Colonic mucosa (tissue), 4 donors: Measurements from ENCODE around the gene ITCH. TPM values are rescaled to one million over a fixed set of nuclear protein-coding genes. Genes with fewer than 3 reads are reported as not detected.

ENCODE experiments used
- DNase-seq: peaks from one replicate; pipeline ENCODE4 v3.0.0-alpha.2; 2020
- H3K27ac ChIP-seq: fragments of 200-600 bp; one replicate; pipeline ENCODE4 v1.8.0; 2021
- H3K27me3 ChIP-seq: fragments of 200-600 bp; one replicate; pipeline ENCODE4 v1.8.0; 2021
- H3K36me3 ChIP-seq: fragments of 200-600 bp; one replicate; pipeline ENCODE4 v1.8.0; 2021
- H3K4me1 ChIP-seq: fragments of 200-600 bp; one replicate; pipeline ENCODE4 v1.8.0; 2021; ENCODE audit warnings: mild to moderate bottlenecking
- H3K4me3 ChIP-seq: fragments of 200-600 bp; one replicate; pipeline ENCODE4 v1.8.0; 2021
- H3K9ac ChIP-seq, 2 donors: one replicate each; pipeline ENCODE4 v1.7.0; 2013; ENCODE audit warnings: control low read depth in 2 of 2, low read depth in 2 of 2, low read length in 2 of 2
- H3K9me3 ChIP-seq: fragments of 200-600 bp; one replicate; pipeline ENCODE4 v1.8.0; 2021
- intact Hi-C: fragments of 100-400 bp; cut with DNase I; formaldehyde crosslinking; loops from one replicate; pipeline ENCODE4 v1.14.1; 2022
- total RNA-seq, 2 donors: library from RNA; stranded (reverse); fragmentation: NEBNext Ultra II Directional in 1 of 2; extraction: Animal tissue kit (Norgen Biotek cat#: 25700) in 1 of 2; gene quantifications; one replicate each; pipeline ENCODE4 v1.2.1, GENCODE V29; 2021
- TF ChIP-seq, protein P1 (sequence below): fragments of 200-600 bp; IDR thresholded peaks from one replicate; pipeline ENCODE4 v1.8.0; 2022; ENCODE audit warnings: antibody characterized with exemption, mild to moderate bottlenecking
- donor health status: healthy.
- donor health status: DM: no; HTN: no; CAD: no.
- donor health status: DM: no; HTN: no; CAD: no.

ITCH gene
- total RNA-seq, 2 donors from 2014 or later = 50.0 to 71.4 TPM

DNA sequence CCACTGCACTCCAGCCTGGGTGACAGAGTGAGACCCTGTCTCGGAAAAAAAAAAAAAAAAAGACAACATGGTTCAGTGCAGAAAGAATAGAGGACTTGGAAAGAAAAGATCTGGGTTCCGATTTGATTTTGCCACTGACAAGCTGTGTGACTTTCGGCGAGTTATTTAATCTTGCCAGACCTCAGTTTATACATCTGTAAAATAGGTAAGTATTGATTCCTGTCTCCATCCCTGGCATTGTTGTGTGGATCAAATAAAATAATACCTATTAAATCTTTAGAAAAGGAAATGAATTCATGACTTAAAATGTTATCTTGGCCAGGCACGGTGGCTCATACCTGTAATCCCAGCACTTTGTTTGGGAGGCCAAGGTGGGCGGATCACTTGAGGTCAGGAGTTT, 7.0 kb downstream of the ITCH start:
- Histone ChIP-seq H3K4me1 (peaks cover 12% of the 10 kb centered on the region), H3K9ac (no peak overlapping the region)

DNA sequence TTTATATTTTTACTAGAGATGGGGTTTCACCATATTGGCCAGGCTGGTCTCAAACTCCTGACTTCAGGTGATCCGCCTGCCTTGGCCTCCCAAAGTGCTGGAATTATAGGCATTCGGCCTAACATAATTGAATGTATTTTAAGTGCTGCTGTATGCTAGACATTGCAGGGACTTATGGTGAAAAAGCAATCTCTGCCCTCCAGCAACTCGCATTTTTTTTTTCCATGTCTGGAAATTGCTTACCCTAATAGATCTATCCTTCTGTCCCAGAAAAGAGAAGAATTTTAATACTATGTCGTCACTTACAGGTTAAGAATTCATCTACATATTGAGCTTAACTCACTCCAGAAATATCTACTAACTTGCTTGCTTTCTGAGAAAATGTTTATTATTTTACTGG, 10.4 kb downstream of the ITCH start:
- TF ChIP-seq, protein P1, sequence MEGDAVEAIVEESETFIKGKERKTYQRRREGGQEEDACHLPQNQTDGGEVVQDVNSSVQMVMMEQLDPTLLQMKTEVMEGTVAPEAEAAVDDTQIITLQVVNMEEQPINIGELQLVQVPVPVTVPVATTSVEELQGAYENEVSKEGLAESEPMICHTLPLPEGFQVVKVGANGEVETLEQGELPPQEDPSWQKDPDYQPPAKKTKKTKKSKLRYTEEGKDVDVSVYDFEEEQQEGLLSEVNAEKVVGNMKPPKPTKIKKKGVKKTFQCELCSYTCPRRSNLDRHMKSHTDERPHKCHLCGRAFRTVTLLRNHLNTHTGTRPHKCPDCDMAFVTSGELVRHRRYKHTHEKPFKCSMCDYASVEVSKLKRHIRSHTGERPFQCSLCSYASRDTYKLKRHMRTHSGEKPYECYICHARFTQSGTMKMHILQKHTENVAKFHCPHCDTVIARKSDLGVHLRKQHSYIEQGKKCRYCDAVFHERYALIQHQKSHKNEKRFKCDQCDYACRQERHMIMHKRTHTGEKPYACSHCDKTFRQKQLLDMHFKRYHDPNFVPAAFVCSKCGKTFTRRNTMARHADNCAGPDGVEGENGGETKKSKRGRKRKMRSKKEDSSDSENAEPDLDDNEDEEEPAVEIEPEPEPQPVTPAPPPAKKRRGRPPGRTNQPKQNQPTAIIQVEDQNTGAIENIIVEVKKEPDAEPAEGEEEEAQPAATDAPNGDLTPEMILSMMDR = no peak
- Histone ChIP-seq H3K4me3 (no peak overlapping the region), H3K9me3 (no peaks in the 10 kb centered on the region), H3K36me3 (no peaks in the 10 kb centered on the region), H3K27ac (no peak overlapping the region), H3K9ac (no peak overlapping the region), H3K4me1 (peaks cover 5% of the 10 kb centered on the region), H3K27me3 (no peaks in the 10 kb centered on the region)
- intact Hi-C loops = no loop called here
- DNase-seq = no peak

More for the DNA sequence above, 7.0 kb downstream of the ITCH start:
- Histone ChIP-seq H3K27ac (no peak overlapping the region), H3K36me3 (no peaks in the 10 kb centered on the region), H3K4me3 (no peak overlapping the region), H3K9me3 (no peaks in the 10 kb centered on the region), H3K27me3 (no peaks in the 10 kb centered on the region)
- TF ChIP-seq, protein P1 = no peak
- DNase-seq = no peak
- intact Hi-C loops = no loop called here

DNA sequence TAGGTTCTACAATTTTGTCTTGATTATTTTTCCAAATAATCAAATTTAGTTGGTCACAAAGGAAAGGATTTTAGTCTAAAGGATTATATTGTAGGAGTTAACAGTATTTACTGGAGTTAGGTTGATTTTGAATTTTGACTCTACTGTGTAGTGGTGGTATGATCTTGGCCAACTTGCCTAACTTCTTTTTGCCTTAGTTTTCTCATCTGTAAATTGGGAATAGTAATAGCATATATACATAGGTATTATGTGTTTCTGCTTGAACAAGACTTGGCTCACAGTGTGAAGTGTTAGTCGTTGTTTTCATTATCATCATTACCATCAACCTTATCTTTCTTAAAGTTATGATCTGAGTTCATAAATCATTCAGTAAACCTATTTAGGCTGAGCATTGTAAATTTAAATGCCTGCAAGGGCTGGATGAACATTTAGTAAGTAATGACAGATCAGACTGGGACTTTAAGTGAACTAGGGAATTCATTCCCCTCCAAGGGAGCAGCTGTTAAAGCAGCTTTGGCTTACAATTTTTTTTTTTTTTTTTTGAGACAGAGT, 11.2 kb downstream of the ITCH start:
- Histone ChIP-seq H3K4me3 (no peak overlapping the region), H3K27ac (no peak overlapping the region), H3K4me1 (peaks cover 5% of the 10 kb centered on the region), H3K27me3 (no peaks in the 10 kb centered on the region), H3K9me3 (no peaks in the 10 kb centered on the region), H3K9ac (no peak overlapping the region), H3K36me3 (no peaks in the 10 kb centered on the region)
- intact Hi-C loops = no loop called here
- no peak for DNase-seq
- TF ChIP-seq, protein P1 = no peak

DNA sequence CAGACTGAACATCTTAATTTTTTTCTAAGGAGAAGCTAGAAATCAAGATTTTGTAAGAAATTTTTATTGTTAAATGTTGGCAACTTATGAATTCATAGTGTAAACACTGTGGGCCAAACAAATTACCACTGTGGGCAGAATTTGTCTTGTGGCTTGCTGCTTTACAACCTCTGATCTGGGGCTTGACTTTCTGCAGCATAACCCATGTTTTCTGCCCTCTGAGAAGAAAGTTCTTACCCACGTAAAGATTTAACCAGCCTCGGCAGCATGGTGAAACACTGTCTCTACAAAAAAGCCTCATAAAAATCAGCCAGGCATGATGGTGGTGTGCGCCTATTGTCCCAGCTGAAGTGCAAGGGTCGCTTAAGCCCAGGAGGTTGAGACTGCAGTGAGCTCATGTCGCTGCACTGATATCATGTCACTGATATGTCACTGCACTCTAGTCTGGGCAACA, 12.9 kb downstream of the ITCH start:
- peaks cover 5% of the 10 kb centered on the region for H3K4me1 ChIP-seq
- H3K27ac ChIP-seq = no peak overlapping the region
- no peaks in the 10 kb centered on the region for H3K36me3 ChIP-seq
- no peaks in the 10 kb centered on the region for H3K27me3 ChIP-seq
- DNase-seq = no peak
- TF ChIP-seq, protein P1 = no peak
- H3K4me3 ChIP-seq = no peak overlapping the region
- no peak overlapping the region for H3K9ac ChIP-seq
- intact Hi-C loops = no loop called here
- no peaks in the 10 kb centered on the region for H3K9me3 ChIP-seq

DNA sequence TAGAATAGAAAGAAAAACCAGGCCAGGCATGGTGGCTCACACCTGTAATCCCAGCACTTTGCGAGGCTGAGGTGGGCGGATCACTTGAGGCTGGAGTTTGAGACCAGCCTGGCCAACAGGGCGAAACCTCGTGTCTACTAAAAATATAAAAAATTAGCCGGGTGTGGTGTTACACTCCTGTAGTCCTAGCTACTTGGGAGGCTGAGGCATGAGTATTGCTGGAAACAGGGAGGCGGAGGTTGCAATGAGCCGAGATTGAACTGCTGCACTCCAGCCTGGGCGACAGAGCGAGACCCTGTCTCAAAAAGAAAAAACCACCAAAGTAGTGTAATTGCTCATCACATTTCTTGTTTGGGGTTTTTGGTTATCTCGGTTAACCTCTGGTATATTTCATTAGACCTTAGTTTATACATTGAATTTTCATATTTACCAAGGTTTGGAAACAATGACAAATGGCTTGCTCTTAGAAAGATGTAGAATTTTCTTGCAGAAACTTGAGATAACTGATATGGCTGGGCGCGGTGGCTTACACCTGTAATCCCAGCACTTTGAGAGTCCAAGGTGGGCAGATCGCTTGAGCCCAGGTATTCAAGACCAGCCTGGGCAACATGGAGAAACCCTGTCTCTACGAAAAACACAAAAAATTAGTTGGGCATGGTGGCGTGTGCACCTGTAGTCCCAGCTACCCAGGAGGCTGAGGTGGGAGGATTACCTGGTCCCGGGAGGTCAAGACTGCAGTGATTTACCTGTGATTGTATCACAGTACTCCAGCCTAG, 14.2 kb downstream of the ITCH start:
- H3K27me3 ChIP-seq = no peaks in the 10 kb centered on the region
- TF ChIP-seq, protein P1 = no peak
- peaks cover 5% of the 10 kb centered on the region for H3K4me1 ChIP-seq
- H3K4me3 ChIP-seq = no peak overlapping the region
- H3K27ac ChIP-seq = no peak overlapping the region
- no peak overlapping the region for H3K9ac ChIP-seq
- H3K36me3 ChIP-seq = no peaks in the 10 kb centered on the region
- DNase-seq = no peak
- intact Hi-C loops = no loop called here
- H3K9me3 ChIP-seq = no peaks in the 10 kb centered on the region
